NK-92 (cell line): ENCODE results near the gene SC5D.

Experiments used
- DNase-seq: peaks from one replicate; lab custom pipeline; 2025; ENCODE audit not compliant: unreplicated experiment; lab: John Stamatoyannopoulos, UW

The SC5D gene

GRCh38 chr11:121291896-121292494 lies 576 bp upstream of the SC5D start:
- no peak for DNase-seq

GRCh38 chr11:121293288-121293594 lies 670 bp downstream of the SC5D start:
- DNase-seq = no peak

DNA sequence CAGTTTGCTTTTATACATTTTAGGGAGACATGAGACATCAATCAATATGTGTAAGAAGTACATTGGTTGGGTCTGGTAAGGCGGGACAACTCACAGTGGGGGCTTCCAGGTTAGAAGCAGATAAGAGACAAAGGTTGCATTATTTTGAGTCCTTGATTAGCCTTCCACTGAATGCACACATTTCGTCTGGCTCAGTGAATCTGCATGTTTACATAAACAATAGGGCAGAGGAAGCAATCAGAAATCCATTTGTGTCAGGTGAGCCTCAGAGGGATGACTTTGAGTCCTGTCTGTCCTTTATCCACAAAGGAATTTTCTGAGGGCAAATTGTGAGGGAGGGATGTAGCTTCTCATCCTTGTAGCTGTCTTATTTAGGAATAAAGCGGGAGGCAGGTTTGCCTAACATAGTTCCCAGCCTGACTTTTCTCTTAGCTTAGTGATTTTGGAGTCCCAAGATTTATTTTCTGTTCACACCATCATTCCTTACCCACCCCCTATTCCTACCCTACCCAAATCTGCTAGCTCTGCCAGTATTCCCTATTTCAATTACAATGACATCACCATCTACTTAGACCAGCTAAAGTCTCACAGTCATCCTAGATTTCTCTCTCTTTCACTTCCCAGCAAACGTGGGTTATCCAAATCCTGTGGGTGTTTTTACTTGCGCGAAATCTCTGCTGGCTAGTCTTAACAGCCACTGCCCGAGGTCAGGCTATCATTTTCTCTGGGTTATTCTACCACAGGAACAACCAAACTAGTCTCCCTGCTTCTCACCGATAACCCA lies 2.9 kb downstream of the SC5D start:
- DNase-seq = no peak

- DNase-seq = no peak
Measured at GRCh38 chr11:121297872-121298271, 5.3 kb downstream of the SC5D start.

DNA sequence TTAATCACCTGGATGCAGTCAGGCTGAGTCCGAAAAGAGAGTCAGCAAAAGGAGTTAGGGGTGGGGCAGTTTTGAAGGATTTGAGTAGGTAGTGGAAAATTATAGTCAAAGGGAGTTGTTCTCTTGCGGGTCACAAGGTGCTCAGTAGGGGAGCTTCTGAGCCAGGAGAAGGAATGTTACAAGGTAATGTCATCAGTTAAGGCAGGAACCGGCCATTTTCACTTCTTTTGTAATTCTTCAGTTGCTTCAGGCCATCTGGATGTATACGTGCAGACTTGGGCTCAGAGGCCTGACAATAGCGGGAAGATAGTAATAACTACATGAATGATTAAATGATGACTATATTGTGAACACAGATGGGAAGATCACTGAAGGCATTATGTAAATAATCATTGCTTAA lies 6.2 kb downstream of the SC5D start:
- no peak for DNase-seq

DNA sequence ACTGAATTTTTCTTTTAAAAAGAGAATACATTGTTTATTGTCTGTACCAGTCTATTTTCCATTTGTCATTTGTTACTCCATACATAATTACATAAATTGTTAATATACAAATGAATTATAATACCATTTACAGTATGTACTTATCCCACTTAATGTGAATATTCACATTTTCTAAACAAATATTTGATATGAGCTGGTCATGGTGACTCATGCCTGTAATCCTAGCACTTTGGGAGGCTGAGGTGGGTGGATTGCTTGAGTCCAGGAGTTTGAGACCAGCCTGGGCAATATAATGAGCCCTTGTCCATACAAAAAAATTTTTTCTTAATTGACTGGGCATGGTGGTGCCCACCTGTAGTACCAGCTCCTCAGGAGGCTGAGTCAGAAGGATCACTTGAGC lies 6.8 kb downstream of the SC5D start:
- DNase-seq = no peak

DNA sequence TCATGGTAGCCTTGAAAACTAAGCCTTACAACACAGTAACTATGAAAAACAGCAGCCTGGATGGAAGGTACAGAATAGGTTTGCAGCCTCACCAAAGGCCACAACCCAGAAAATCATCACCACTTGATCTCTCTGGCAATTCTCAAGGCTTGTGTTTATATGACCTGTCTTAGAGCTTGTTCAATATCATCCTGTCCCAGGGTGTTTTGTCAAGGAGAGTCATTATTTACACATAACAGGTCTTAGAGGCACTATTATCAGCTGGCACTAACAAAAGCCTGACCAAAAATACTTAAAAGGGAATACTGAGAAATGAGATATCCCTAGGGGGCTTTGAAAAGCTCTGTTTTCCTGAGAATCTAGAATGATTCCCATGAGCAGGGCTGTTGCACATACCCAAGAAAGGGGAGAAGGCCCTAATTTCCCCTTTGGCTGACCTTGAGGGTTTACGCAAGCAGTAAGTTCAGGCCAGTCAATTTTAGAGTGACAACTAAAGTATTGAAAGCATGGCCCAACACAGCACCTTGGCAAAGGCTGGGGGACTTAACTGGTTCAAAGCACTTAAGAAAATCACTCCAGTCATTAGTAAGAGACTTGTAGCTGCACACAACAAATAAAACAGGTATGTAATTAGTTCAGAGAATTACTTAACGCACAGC lies 7.9 kb downstream of the SC5D start:
- DNase-seq = no peak

DNA sequence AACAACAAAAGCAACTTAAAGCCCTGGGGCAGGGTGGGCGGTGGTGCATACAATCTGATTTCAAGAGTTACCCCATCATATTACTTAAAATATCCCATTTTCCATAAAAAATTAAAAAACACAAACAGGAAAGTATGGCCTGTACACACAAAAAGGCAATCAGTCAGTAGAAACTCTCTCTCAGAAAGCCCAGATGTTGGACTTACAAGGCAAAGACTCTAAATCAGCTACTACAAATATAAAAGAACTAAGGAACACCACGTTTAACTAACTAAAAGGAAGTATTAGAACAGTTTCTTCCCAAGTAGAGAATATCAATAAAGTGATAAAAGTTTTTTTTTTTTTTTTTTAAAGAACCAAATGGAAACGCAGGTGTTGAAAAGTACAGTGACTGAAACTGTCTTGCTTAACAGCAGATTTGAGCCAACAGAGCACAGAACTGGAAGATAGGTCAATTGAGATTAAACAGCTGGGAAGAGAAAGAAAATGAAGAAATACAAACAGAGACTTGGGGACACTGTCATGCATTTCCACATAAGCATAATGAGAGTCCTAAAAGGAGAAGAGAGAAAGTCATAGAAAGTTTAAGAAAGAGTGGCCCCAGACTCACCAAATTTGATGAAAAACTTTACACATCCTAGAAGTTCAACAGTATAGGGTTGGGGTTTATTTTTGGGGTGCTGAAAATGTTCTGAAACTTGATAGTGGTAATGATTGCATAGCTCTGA lies 8.6 kb downstream of the SC5D start:
- no peak for DNase-seq

GRCh38 chr11:121304759-121305158 lies 12.2 kb downstream of the SC5D start:
- DNase-seq = no peak

DNA sequence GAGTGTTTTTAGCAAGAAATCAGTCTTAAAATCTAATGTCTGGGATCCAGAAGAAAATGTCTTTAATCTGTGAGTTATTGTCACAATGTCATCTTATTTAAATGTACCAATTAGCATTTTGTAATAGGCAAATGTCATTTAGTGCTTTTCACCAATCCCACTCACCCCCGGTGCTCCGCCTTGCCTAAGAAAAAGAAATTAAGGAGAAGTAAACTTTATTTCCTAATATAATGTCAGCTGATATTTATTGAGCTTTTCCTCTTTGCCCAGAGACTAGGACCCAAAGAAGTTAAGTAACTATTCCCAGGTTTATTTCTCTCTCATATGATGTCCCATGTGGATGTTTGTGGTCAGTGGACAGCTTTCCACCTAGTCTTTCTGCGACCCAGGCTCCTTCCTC lies 16.2 kb downstream of the SC5D start:
- DNase-seq = no peak

DNA sequence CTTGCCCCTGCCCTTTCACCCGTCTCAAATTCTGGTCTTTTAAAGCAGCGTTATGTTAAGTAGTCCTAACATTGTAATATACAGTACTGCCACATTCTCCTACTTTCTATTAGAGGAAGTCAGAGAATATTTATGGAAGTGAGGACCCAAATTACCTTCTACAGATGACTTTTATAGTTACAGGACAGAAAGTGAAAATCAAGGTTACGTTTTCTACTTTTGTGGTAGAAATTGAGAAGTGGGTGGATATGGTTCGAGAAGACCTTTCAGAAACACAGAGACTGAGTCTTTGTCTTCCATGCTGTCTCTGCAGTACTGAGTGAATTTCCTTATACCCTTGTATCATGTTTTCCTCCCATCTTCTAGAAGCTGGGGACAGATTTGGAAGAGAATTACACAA lies 17.1 kb downstream of the SC5D start:
- DNase-seq = no peak

DNA sequence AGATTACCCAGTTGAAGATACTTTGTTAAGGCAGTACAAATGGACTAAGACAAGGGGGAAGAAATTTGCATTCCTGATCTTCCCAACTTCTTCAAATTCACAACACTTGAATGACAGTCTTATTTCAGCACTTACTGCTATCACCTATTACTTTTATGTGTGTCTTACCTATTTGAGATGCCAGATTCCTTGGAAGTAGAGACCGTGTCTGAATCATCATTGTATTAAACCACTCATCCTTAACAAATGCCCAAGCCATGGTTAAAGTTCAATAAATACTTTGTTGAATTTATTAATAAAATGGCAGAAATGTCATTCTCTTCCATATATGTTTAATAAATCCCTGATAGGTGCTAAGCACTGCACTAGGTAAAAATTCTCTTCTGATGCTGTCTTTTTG lies 18.3 kb downstream of the SC5D start:
- no peak for DNase-seq

- DNase-seq = no peak
Measured at GRCh38 chr11:121311373-121311772, 18.8 kb downstream of the SC5D start.

- no peak for DNase-seq
Measured at GRCh38 chr11:121312483-121312882, 19.9 kb downstream of the SC5D start.

DNA sequence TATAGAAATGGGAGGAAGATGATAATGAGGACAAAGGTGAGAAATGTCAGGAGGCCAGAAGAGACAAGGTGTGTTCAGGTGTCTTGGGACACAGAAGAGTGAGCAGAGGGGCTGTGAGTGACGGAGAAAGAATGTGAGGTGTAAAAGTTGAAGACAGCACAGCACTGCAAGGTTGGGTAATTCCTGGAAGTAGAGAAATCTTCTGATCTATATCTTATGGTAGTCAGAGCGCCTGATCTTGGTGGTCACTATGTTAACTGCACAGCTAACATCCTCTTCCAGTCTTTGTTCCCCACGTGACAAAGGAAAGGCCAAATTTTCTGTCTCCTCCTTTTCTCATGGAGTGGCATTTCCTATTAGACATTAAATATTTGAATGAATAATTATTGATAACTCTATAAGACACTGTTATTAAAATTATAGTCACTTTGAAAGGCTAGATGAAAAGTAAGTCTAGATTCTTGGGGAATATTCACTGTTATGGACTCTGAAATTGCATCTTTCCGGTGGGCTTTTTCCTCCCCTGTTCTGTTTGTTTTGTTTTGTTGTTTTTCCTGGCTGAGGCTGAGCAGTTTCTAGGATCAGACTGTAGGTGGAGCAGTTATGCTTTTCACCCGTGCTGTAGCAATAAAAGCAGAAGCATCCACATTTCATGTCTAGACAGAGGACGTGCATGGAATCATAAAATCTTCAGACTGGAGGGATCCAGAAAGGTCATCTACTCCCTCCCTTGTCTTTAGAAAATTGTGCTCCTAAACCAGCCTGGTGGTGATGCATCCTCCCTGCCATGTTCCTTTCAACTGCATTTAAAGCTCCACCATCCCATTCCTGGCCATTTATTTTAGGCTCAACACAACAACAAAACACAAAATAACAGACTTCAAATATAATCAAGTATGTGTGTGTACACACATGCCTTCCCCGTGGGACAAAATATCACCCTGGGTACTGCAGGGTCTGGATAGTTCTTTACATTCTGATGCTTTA lies 26.6 kb downstream of the SC5D start:
- DNase-seq = no peak

DNA sequence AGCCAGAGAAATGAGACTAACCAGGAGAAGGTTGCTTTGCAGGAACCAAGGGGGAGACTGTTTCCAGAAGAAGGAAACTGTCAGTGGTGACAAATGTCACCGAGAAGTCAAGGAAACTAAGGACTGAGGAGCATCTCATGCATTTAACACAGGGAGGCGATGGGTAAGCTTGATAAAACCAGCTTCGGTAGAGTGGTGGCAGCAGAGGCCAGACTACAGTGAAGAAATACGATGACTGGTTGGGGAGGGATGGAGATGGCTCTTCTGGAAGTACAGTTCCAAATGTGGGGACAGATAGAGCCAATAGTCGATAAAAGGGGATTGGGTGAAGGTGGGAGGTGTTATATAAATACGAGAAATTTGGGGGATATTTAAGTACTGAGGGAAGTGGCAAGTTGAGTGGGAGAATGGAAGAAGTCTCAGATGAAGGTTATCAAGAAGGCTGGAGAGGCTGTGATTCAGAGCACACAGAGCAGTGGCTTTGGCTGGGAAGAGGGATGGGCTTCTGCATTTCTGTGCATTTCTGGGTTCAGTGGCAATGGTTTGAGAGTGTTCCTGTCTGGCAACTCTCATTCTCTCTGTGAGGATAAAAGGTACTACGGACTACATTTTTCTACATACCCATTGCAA lies 29.2 kb downstream of the SC5D start:
- DNase-seq = no peak

GRCh38 chr11:121323046-121323607 lies 30.6 kb downstream of the SC5D start:
- DNase-seq = no peak

DNA sequence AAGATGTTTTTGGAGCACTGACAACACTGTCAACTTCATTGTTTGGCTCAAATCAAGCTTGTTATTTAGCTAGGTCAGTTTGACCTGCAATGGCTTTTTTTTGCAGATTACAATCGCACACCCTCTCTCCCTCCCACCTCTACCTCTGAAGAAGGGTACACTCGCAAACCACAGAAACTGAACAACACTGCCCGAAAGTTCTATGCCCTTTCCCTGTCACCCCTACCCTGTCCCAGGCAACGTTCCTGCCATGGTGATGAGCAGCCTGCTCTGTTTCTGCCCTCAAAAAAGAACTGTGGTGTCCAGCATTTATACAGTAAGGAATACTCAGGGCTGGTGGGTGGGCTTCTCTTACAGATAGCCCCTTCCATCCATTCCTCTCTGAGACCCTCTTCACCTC lies 33.7 kb downstream of the SC5D start:
- no peak for DNase-seq

- no peak for DNase-seq
Measured at GRCh38 chr11:121327553-121327952, 35.0 kb downstream of the SC5D start.
